HG03378 (cell line): ENCODE results near the gene METTL24.

Source experiments
- ATAC-seq: cut with Tn5 transposase; IDR thresholded peaks from one replicate; pipeline ENCODE4 v1.9.1; 2021; ENCODE audit warnings: mild to moderate bottlenecking, moderate library complexity; ENCODE audit not compliant: unreplicated experiment

METTL24 gene

GRCh38 chr6:110357664-110358552 lies at the start of gene METTL24:
METTL24 (minus strand) TSS chr6:110358349; CDS start chr6:110358272, 77 bp downstream.
- ATAC-seq = no peak

DNA sequence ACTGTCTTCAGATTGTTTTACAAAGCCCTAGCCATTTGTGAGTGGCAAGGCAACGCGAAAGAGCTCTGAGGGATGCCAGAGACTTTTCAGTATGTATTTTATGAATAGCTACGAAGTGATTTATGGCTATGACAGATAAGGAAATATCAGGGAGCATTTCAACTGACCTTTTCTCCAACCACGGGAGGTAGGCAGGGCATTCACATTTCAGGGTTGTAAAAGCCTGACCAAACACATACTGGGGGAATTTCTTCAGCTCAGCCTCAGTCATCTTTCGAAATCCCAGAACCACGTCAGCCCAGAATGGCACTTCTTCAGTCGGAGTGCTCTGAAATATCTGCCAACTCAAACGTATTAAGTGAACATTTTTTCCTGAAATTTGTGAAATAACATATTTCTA lies 46.5 kb upstream of the METTL24 start:
- ATAC-seq = no peak

DNA sequence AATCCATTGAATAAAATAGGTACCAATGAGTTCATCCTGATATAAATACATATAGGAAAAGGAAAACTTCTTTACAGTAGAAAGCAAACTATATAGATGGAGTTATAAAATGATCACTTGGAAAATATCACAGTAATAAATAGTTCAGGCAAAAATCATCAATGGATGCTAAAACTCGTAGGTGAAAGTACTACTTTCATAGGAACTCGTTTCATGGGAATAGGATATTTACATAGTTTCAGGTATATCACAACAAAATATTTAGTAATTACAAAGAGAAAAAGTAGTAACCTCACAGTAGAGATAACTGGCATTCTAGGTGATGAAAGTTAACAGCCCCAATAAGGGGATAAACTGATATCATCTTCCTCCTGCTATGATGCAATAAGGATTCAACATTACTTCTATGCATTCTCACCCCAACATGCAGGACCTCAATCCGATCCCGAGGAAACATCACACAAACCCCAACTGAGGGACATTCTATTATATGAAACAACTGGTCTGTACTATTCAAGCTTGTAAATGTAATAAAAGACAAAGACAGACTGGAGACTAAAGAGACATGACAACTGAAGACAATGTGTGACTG lies 43.5 kb upstream of the METTL24 start:
- ATAC-seq = no peak

GRCh38 chr6:110400208-110400607 lies 42.1 kb upstream of the METTL24 start:
- no peak for ATAC-seq

DNA sequence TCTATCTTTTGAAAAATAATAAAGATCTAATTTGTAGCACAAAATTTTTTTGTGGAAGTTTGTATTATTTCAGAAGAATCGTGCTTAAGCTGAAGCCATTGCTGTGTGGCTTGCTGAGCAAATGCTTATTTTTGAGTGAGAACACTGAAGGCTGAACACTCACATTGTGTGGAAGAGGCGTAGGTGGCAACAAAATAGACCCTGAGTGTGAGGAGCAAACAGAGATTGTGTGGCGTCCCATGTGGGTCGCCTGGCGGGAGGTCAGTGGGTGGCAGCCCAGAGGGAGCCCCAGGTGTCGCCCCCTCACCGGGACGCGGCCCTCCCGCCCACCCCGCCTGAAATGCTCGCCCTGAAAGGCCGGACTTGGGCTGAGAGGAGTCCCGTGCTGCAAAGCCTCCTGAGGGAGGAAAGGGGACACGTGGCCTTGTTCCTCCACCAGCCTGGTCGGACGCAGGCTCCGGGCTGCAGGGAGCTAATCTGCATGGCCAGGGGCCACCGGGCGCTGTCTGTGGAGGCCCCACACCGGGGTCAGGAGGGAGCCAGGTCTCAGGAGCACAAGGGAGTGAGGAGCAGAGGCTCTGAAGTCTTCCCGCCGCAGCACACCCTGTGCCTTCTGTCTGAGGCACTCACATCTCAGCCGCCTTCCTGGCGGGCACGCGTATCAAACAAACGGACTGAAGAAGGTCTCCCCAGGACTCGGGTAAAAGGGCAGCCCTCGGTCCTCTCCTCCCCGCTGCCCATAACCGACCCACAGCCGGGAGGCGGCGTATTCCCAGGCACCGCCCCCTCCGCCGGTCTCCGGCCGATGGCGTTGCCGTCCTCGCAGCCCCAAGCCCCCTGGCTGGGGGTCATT lies 41.3 kb upstream of the METTL24 start:
- no peak for ATAC-seq

GRCh38 chr6:110398778-110399177 lies 40.6 kb upstream of the METTL24 start:
- ATAC-seq = no peak

- ATAC-seq = no peak
Observed at GRCh38 chr6:110395221-110395620, 37.1 kb upstream of the METTL24 start.

DNA sequence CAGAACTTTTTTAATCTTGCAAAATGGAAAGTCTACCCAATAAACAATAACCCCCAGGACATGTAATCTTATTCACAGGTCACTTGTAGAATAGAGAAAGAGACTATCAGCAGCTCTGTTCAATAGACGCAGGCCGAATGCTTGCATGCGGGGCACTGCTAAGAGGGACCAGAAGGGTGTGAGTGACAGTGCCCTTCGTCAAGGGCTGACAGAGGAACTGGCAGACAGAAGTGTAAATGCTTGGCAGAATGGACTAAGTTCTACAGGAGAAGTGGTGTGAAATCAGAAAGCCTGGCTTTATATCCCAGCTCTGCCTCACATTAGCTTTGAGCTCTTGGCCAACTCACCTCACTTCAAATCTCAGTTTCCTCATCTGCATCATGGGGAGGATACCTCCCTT lies 36.3 kb upstream of the METTL24 start:
- no peak for ATAC-seq

- no peak for ATAC-seq
Observed at GRCh38 chr6:110392727-110393126, 34.6 kb upstream of the METTL24 start.

DNA sequence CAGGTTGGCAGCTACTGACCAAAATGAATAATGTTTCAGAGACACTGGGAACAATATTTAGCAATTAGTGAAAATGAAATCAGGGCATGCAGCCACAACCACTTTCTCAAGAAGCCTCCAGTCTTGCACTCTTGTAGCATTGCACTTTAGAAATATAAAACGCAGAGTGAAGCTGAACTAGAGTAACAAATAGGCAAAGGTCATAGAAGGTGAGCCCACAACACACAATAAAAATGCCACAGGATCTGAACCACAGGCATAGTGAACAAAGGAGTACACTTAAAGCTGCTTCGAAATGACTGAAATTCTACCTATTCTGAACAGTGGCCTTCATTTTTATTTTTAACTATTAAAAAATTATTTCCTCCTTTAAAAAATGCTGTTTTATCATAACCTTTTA lies 32.3 kb upstream of the METTL24 start:
- ATAC-seq = no peak

DNA sequence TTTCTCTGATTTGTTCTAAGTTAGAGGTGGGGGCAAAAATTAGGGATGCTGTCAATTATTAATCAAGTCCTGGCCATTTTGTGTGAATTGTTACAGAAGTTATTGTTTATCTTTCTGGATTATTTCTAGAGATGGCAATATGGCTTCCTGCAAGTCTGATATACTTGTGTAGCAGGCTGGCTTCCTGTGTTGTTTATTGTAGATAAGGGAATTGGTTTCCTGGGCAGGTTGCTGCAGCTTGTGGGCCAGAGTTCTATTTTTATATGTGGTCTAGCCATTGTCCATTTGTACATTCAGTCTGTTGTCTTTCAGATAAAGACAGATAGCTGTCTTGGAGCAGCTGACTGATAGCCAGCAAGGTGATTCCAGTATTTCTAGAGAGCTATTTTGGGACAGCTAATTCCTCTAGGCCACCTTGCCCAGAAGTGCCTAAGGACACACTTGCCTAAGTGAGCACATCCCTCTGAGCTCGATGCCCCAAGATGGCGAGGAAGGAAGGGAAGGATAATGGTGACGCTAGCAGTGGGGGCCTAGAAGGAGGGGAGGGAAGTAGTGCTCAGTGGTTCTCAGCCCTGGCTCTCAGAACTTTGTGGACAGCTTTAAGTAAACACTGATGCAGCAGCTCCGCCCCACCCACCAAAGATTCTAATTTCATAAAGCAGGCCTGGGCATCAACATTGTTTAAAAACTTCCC lies 31.7 kb upstream of the METTL24 start:
- no peak for ATAC-seq

DNA sequence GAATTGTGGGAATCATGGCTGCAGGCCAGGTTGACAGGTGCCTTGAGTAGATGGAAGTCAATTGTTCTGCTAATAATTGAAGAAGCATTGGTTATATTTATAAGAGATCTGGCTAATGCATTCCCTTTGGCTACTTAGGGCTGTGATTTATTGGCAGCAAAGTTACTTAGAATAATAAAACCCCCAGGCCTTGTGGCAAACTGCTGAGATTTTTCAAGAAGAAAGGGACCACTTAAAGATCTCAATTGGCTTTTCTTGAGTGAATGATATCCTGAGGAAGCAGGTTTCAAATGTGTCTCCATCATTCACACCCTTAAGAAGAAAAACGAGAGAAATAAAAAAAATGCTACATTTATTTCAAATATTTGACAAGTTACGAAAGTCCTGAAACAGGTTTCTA lies 29.8 kb upstream of the METTL24 start:
- ATAC-seq = no peak

GRCh38 chr6:110385458-110385863 lies 27.3 kb upstream of the METTL24 start:
- no peak for ATAC-seq

GRCh38 chr6:110378552-110378951 lies 20.4 kb upstream of the METTL24 start:
- ATAC-seq = no peak

DNA sequence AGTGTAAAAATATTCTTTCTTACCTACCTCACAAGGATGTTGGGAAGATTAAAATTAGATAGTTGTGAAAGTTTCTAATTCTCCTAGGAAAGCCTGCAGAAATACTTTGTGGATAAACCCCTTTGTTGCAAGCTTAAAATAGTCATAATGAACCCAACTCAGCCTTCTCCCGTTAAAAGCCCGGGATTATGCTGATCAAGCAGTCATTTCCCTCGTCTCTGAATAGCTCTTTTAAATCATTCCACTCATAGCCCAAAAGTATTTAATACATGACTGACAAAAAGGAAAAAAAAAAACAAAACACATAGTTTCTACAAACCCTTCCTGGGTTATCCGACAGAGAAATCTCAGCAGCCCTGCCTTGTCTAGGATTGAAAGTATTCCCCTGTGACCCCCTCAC lies 10.9 kb upstream of the METTL24 start:
- ATAC-seq = no peak

DNA sequence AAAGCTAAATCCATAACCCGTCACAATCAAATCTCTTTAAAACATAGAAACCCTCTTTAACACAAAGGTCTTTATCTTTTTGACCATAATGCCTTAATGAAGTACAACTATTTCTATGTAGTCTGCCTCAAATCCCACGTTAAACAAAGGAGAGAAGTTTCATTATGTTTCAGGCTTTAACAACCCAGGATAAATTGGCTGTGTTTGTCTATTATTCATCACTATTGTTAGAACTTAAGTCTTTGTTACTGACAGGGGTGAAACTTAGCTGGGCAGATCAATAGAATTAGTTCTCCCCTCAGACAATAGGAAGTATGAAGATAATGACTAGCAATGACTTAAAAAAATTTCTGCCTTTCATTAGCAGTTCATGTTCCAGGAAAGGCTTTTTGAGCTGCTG lies 10.1 kb upstream of the METTL24 start:
- ATAC-seq = no peak

GRCh38 chr6:110367825-110368224 lies 9.7 kb upstream of the METTL24 start:
- ATAC-seq = no peak

DNA sequence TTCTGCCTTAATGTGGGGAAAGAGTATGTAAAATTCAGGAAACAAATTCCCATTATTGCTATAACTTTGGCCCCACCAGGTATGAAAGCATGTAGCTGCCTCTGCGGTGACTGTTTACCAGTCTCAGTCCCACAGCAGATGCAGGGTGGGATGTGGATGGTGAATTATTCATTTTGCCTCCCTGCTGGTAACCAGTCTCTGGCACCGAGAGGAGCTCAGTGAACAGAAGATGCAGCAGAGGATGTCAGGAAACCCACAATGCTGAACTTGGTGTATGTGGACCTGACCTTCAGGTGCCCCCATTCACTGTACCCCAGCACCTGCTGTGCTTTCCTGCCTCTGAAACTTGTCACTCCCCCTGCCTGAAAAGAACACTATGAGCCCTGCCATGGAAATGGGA lies 8.8 kb upstream of the METTL24 start:
- no peak for ATAC-seq

GRCh38 chr6:110366256-110366655 lies 8.1 kb upstream of the METTL24 start:
- ATAC-seq = no peak

GRCh38 chr6:110364364-110365105 lies 6.4 kb upstream of the METTL24 start:
- no peak for ATAC-seq
